GM12872 (cell line): ENCODE measurements around the gene PLCL1.

ENCODE experiments used
- TF ChIP-seq, protein P1 (sequence below): IDR thresholded peaks from 3 replicates; pipeline ENCODE4 v1.5.1; 2011; ENCODE audit warnings: low read depth, mild to moderate bottlenecking, low read length, moderate library complexity; ENCODE audit not compliant: insufficient read depth

PLCL1 gene

DNA sequence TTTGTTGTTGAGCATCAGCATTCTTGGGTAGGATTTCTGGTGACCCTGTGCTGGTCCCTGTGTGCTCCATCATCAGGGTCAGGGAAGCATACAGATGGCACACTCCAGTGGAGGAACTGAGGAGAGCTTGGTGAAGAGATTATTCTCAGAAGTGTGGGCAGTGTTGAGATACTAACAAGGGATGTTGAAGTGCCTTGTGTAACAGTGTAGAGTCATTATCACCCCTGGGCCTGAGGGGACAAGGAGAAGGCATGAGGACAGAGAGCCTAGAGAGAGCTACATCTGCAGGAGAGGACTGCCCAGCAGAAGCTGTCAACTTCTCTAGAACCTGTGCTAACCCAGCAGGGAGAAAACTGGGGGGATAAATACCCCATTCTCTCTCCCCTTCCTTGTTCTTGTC lies 189.0 kb downstream of the PLCL1 start:
- TF ChIP-seq, protein P1, sequence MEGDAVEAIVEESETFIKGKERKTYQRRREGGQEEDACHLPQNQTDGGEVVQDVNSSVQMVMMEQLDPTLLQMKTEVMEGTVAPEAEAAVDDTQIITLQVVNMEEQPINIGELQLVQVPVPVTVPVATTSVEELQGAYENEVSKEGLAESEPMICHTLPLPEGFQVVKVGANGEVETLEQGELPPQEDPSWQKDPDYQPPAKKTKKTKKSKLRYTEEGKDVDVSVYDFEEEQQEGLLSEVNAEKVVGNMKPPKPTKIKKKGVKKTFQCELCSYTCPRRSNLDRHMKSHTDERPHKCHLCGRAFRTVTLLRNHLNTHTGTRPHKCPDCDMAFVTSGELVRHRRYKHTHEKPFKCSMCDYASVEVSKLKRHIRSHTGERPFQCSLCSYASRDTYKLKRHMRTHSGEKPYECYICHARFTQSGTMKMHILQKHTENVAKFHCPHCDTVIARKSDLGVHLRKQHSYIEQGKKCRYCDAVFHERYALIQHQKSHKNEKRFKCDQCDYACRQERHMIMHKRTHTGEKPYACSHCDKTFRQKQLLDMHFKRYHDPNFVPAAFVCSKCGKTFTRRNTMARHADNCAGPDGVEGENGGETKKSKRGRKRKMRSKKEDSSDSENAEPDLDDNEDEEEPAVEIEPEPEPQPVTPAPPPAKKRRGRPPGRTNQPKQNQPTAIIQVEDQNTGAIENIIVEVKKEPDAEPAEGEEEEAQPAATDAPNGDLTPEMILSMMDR, result no peak

DNA sequence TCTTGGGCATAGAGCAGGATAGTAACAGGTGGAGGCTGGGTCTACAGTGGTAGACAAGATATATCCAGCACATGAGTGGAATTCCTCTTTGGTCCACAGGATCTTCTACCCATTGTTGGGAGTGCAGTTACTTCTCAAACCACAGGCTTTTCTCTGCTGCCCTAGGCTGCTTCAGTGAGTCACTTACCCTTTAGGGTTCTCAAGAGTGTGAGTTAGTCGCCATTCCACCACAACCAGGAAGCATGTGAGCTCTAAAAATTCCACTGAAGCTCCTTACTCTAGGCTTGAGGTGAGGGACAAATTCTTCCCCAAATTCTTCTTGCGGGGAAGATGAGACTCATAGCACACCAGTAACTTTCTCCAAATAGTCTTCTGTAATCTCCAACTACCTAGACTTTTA lies 189.4 kb downstream of the PLCL1 start:
- TF ChIP-seq, protein P1, result no peak

DNA sequence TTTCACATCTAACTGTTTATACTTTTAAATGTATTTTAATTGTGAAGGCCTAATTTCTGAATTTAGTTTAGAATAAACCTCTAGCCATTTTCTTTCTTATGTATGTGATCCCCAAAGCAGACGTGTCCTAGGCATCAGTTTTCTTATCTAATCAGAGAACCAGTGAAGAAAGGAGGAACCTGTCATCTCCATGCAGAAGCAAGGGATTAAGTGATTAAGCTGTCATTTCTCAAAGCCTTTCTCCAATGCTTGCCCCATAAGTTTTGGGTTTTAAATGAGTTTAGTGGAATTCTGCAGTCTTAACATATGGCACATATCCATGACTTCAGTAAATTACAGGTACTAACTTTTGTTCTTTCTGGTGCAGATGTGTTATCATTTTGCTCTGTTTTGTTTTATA lies 190.4 kb downstream of the PLCL1 start:
- TF ChIP-seq, protein P1, result no peak

DNA sequence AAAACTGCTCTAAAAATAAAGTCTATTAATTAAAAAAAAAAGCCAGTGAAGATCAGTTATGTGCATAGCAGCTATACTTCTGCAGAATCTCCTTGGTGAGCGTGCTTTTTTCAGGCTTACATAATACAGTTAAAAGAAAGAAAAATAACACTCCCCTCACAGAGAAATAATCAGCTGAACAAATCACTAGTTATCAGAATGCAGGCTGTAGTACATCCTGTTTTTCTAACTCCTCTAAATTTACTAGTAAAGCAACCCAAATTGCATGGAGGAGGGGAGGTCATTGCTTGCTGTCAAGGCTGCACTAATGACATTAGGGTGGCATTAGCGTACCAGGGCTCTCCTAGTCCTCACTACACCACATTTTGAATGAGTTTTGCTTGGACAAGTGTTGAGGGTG lies 192.2 kb downstream of the PLCL1 start:
- TF ChIP-seq, protein P1, result no peak

DNA sequence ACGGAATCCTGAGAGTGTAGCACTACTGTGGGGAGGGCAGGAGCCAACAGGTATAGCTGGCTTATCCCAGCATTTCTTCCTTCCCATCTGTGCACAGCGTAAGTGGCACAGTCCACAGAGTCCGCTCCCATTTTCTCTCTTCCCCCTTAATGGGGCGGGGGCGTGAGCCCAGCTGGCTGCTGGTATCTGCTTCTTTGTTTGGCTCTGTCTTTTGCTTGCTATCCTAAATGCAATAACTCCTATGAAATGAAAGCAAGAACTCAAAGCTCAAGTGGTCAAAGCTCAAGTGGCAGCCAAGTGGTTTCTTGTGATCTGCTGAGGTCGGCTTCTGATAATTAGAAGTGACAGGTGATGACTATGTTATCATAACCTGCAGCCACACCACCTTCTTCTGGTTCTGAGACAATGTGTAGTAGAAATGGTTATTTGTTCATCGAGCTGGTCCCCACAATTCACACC lies 192.7 kb downstream of the PLCL1 start:
- TF ChIP-seq, protein P1, result no peak

DNA sequence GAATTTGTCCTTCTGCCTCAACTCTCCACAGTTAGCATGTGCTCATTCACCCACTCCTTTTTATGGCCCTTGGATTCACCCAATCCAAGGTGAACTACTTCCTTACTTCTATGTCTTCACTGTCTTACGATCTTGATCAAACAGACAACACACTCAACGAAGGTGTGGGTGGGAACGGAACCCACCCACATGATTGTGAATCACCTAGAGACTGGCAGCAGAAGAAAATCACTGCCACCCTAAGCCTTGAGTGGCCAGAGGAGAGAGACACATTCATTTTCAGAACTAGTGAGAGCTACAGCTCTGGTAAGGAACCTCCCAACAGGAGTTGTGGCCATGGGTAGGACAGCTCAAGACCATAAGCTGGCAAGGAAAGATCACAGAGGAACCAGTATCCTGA lies 194.3 kb downstream of the PLCL1 start:
- TF ChIP-seq, protein P1, result no peak

DNA sequence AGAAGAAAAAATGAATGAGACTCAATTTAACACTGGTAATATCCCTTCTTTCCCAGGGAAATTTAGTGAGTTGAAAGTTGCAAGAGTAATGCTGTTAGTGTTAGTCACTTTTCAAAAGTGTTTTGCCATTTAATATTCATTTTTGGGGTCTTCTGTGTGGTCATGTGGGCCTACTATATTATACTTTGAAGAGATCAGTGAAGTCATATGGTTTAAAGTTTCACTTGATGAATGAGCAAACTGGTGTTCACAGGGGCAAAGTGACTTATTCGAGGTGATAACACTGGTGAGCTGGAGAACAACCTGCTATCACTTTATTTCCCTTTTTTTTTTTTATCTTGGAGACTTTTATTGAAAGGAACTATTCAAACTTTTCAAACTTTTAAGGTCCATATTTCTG lies 196.0 kb downstream of the PLCL1 start:
- TF ChIP-seq, protein P1, result no peak

DNA sequence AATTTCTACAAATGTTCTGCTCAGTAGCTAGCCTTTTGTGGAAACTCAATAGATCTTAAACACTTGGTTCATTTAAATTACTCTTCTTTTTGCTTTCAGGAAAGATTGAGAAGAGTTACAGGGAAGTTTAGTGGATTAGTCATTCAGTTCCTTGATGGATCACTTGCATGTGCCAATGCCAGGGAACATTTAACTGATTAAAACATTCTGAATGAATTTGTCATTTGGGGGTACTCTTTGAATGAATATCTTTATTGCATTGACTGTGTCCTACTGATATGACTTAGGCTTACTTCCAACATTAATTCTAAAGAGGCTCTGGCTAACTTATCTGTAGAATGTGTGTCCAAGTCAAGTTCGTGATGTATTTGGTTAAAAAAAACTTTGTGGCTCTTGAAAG lies 199.8 kb downstream of the PLCL1 start:
- TF ChIP-seq, protein P1, result no peak
